Measurements from ENCODE around the gene ATP11A. TPM values are rescaled to one million over a fixed set of nuclear protein-coding genes. Genes with fewer than 3 reads are reported as not detected.

The ATP11A gene
- total and polyA plus RNA-seq, 9 of the 15 experiments (the other 6 are each of a cell fraction or from before 2014, with no cell fraction given), result 0.38 to 34.2 (median 4.2) TPM

DNA sequence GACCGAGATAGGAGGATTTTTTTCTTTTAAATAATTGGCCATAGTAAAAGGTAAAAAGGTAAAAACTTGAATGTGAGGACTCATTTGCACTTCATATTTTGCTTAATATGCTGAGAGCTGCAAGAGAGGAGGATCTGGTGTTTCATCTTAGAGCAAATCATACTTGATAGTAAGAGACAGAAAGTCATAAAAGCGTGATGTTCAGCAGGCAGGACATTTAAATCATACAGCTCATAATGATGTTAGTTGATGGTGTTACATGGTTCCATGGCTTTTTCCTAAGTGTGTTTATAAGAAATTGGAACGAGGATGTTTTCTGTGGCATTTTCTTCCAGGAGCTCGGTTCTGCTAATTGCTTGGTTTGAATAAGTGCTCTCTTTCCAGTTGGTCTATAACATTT lies 16.3 kb downstream of the ATP11A start:
- in situ Hi-C loops (cut with MboI) (no loop called here), intact Hi-C loops (cut with micrococcal nuclease) (no loop called here)
- Histone ChIP-seq H3K4me1 (replicated peaks in 1 of 2; ENCODE audit: control insufficient read depth in 2 of 2, insufficient read depth in 2 of 2, low read length in 2 of 2) (peaks cover 52 to 57% of the 10 kb centered on the region in 2 experiments), H3K27ac (ENCODE audit: extremely low read depth, low read depth, low read length) (no peak overlapping the region), H3K4me3 (no peak overlapping the region), H3K27me3 (ENCODE audit: control insufficient read depth in 2 of 2, insufficient read depth in 2 of 2, low read length in 2 of 2) (no peaks in the 10 kb centered on the region), H3K36me3 (ENCODE audit: control insufficient read depth, insufficient read depth, low read length) (peaks cover 10% of the 10 kb centered on the region; the same call in 1 of the 3 replicates), H3K9ac (ENCODE audit: insufficient read depth in 1 of 2, low read depth in 2 of 2, low read length in 2 of 2) (no peak overlapping the region), H3K4me2 (ENCODE audit: insufficient read depth, low read length) (no peak overlapping the region), H3K9me1 (ENCODE audit: control insufficient read depth, insufficient read depth, low read length) (peaks cover 19% of the 10 kb centered on the region), H3K9me3 (replicated peaks; ENCODE audit: control insufficient read depth, insufficient read depth, low read depth, low read length) (no peaks in the 10 kb centered on the region), H4K20me1 (replicated peaks; ENCODE audit: control insufficient read depth, insufficient read depth, low read length) (peaks cover 26% of the 10 kb centered on the region), H3K79me2 (ENCODE audit: control insufficient read depth, insufficient read depth, low read length) (peaks cover 77% of the 10 kb centered on the region), H2AFZ (ENCODE audit: low read depth, low read length) (no peak overlapping the region)
- no TSS peak for BruUV-seq (replicated peaks)
- ATAC-seq, result no peak
- TF ChIP-seq SRSF9 (IDR thresholded peaks at IDR 0.05; ENCODE audit: borderline replicate concordance, low read depth, low read length) (no peak), KLF1 (tag; IDR thresholded peaks at IDR 0.05) (no peak), NR2C2 (CRISPR knock-in tag; IDR thresholded peaks at IDR 0.05) (no peak), NR2C2 (tag; IDR thresholded peaks at IDR 0.05) (no peak), POLR2A (conservative IDR thresholded peaks at IDR 0.05) (no peak), HNRNPK (IDR thresholded peaks at IDR 0.05; ENCODE audit: low read depth, low read length, poor library complexity, severe bottlenecking) (no peak), HMG20B (CRISPR knock-in tag; IDR thresholded peaks at IDR 0.05) (no peak), ZNF24 (IDR thresholded peaks at IDR 0.05) (no peak), LEF1 (IDR thresholded peaks at IDR 0.05) (no peak)
- TF ChIP-seq, protein P1, sequence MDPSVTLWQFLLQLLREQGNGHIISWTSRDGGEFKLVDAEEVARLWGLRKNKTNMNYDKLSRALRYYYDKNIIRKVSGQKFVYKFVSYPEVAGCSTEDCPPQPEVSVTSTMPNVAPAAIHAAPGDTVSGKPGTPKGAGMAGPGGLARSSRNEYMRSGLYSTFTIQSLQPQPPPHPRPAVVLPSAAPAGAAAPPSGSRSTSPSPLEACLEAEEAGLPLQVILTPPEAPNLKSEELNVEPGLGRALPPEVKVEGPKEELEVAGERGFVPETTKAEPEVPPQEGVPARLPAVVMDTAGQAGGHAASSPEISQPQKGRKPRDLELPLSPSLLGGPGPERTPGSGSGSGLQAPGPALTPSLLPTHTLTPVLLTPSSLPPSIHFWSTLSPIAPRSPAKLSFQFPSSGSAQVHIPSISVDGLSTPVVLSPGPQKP (CRISPR knock-in tag; IDR thresholded peaks at IDR 0.05), result no peak
- CTCF ChIA-PET (ENCODE audit: low intra/inter-chr PET ratio), result no interaction called here
- WGBS (ENCODE audit: insufficient coverage, low coverage, missing lambda C conversion rate), result 89% methylated on average over 4 of the region's 4 CpGs
- POLR2A ChIA-PET, result interaction anchor here (0.7 kb wide), 1 partner anchor 28 kb away, joined by 4 read pairs; no protein-coding TSS in a partner anchor
- DNase-seq (ENCODE audit: extremely low read depth in 1 of 4, low spot score in 3 of 4), result no peak
- no peak for FAIRE-seq
